Stimulated activated CD4-positive, alpha-beta T cell treated with anti-CD3 and anti-CD28 coated beads, Interleukin-1b, Interleukin-23, amount 100 ng/mL, for 48 hours (primary cell): ENCODE measurements around the gene HBQ1.
"Not testable (repeated sequence)": the region's sequence is repeated elsewhere in the genome, so short reads cannot be mapped to it uniquely, and the experiment has no call there.

ENCODE experiments used
- DNase-seq: peaks from one replicate; pipeline ENCODE4 v3.0.0-alpha.2; 2020

Gene HBQ1

GRCh38 chr16:162271-162991 is 17.8 kb upstream of the HBQ1 start:
- DNase-seq, result no peak

GRCh38 chr16:163139-163538 is 17.1 kb upstream of the HBQ1 start:
- not testable (repeated sequence) for DNase-seq

- not testable (repeated sequence) for DNase-seq
Observed at GRCh38 chr16:163696-164095, 16.6 kb upstream of the HBQ1 start.

- DNase-seq, result not testable (repeated sequence)
Observed at GRCh38 chr16:164134-164823, 16.0 kb upstream of the HBQ1 start.

GRCh38 chr16:164827-165538 is 15.3 kb upstream of the HBQ1 start:
- no peak for DNase-seq

- DNase-seq, result no peak
Observed at GRCh38 chr16:165539-166374, 14.5 kb upstream of the HBQ1 start, which contains the start of gene HBM. HBM (plus strand) TSS chr16:165978; CDS start chr16:165998, 20 bp downstream.

- DNase-seq, result no peak
Observed at GRCh38 chr16:166375-167121, 13.7 kb upstream of the HBQ1 start.

GRCh38 chr16:167122-167690 is 13.1 kb upstream of the HBQ1 start:
- DNase-seq, result no peak

GRCh38 chr16:168424-168823 is 11.8 kb upstream of the HBQ1 start:
- no peak for DNase-seq

- DNase-seq, result no peak
Observed at GRCh38 chr16:169014-169413, 11.2 kb upstream of the HBQ1 start.

- not testable (repeated sequence) for DNase-seq
Observed at GRCh38 chr16:170088-170507, 10.2 kb upstream of the HBQ1 start.

GRCh38 chr16:170788-171187 is 9.5 kb upstream of the HBQ1 start:
- DNase-seq, result no peak

GRCh38 chr16:172374-172941 is 7.8 kb upstream of the HBQ1 start, which contains the start of gene HBA2:
HBA2 (plus strand) TSS chr16:172876; CDS start chr16:172913, 37 bp downstream.
- not testable (repeated sequence) for DNase-seq

GRCh38 chr16:173211-173854 is 6.9 kb upstream of the HBQ1 start:
- DNase-seq, result not testable (repeated sequence)

- not testable (repeated sequence) for DNase-seq
Observed at GRCh38 chr16:173928-174769, 6.1 kb upstream of the HBQ1 start.

- no peak for DNase-seq
Observed at GRCh38 chr16:175011-175949, 5.0 kb upstream of the HBQ1 start.

GRCh38 chr16:176006-176405 is 4.3 kb upstream of the HBQ1 start:
- DNase-seq, result not testable (repeated sequence)
